Duodenal mucosa (tissue), 2 donors: ENCODE measurements around the gene CDHR4.
"Not testable (repeated sequence)": the region's sequence is repeated elsewhere in the genome, so short reads cannot be mapped to it uniquely, and the experiment has no call there.

Experiments
- H3K27ac ChIP-seq: one replicate; pipeline ENCODE4 v1.7.0; 2013; ENCODE audit warnings: low read depth, low read length
- H3K27me3 ChIP-seq, 2 donors: one replicate each; pipeline ENCODE4 v1.7.0; 2013; ENCODE audit warnings: low read length in 2 of 2, control low read depth in 1 of 2; ENCODE audit not compliant: insufficient read depth in 2 of 2, control insufficient read depth in 1 of 2
- H3K36me3 ChIP-seq, 2 donors: one replicate each; pipeline ENCODE4 v1.7.0; 2013; ENCODE audit warnings: low read length in 2 of 2, control low read depth in 1 of 2; ENCODE audit not compliant: insufficient read depth in 2 of 2, control insufficient read depth in 1 of 2
- H3K4me1 ChIP-seq, 2 donors: one replicate each; pipeline ENCODE4 v1.7.0; 2013; ENCODE audit warnings: low read length in 2 of 2, control low read depth in 1 of 2; ENCODE audit not compliant: insufficient read depth in 2 of 2, control insufficient read depth in 1 of 2
- H3K4me3 ChIP-seq, 2 donors: one replicate each; pipeline ENCODE4 v1.7.0; 2013; ENCODE audit warnings: low read length in 2 of 2, low read depth in 1 of 2
- H3K9ac ChIP-seq, 2 donors: one replicate each; pipeline ENCODE4 v1.7.0; 2013; ENCODE audit warnings: low read length in 2 of 2, low read depth in 1 of 2
- H3K9me3 ChIP-seq, 2 donors: one replicate each; pipeline ENCODE4 v1.7.0; 2013; ENCODE audit warnings: low read length in 2 of 2, control low read depth in 1 of 2; ENCODE audit not compliant: control insufficient read depth in 1 of 2

CDHR4 gene

GRCh38 chr3:49779358-49780079 is 20.2 kb downstream of the CDHR4 start:
- H3K9ac ChIP-seq: no peak overlapping the region
- H3K9me3 ChIP-seq: no peaks in the 10 kb centered on the region
- peaks cover 0 to 10% of the 10 kb centered on the region in 2 donors for H3K36me3 ChIP-seq
- H3K4me1 ChIP-seq: peaks cover 0 to 6% of the 10 kb centered on the region in 2 donors
- H3K27ac ChIP-seq: no peak overlapping the region
- H3K27me3 ChIP-seq: no peaks in the 10 kb centered on the region
- no peak overlapping the region for H3K4me3 ChIP-seq

GRCh38 chr3:49776101-49776500 is 23.6 kb downstream of the CDHR4 start:
- not testable (repeated sequence) for H3K27me3 ChIP-seq, H3K9ac ChIP-seq, H3K4me1 ChIP-seq, H3K27ac ChIP-seq, H3K4me3 ChIP-seq, H3K36me3 ChIP-seq, H3K9me3 ChIP-seq

- H3K4me1 ChIP-seq: peaks cover 0 to 5% of the 10 kb centered on the region in 2 donors
- H3K27ac ChIP-seq: no peak overlapping the region
- no peaks in the 10 kb centered on the region for H3K9me3 ChIP-seq
Measured at GRCh38 chr3:49775538-49775937, 24.1 kb downstream of the CDHR4 start.

GRCh38 chr3:49772703-49773102 is 27.0 kb downstream of the CDHR4 start:
- Histone ChIP-seq H3K4me1 (no peaks in the 10 kb centered on the region), H3K4me3 (no peak overlapping the region), H3K9me3 (no peaks in the 10 kb centered on the region), H3K9ac (no peak overlapping the region), H3K27ac (no peak overlapping the region), H3K36me3 (peaks cover 0 to 13% of the 10 kb centered on the region in 2 donors), H3K27me3 (no peaks in the 10 kb centered on the region)

More at GRCh38 chr3:49775538-49775937, 24.1 kb downstream of the CDHR4 start:
- H3K36me3 ChIP-seq: peaks cover 0 to 6% of the 10 kb centered on the region in 2 donors
- no peaks in the 10 kb centered on the region for H3K27me3 ChIP-seq
- no peak overlapping the region for H3K9ac ChIP-seq
- no peak overlapping the region for H3K4me3 ChIP-seq

- H3K4me3 ChIP-seq: no peak overlapping the region
Measured at GRCh38 chr3:49771340-49771938, 28.2 kb downstream of the CDHR4 start.

GRCh38 chr3:49769926-49770325 is 29.7 kb downstream of the CDHR4 start:
- peaks cover 0 to 10% of the 10 kb centered on the region in 2 donors for H3K36me3 ChIP-seq
- H3K4me3 ChIP-seq: no peak overlapping the region
- H3K27me3 ChIP-seq: no peaks in the 10 kb centered on the region
- H3K9ac ChIP-seq: no peak overlapping the region
- no peaks in the 10 kb centered on the region for H3K4me1 ChIP-seq
- no peak overlapping the region for H3K27ac ChIP-seq
- no peaks in the 10 kb centered on the region for H3K9me3 ChIP-seq

More at GRCh38 chr3:49771340-49771938, 28.2 kb downstream of the CDHR4 start:
- Histone ChIP-seq H3K9ac (no peak overlapping the region), H3K9me3 (no peaks in the 10 kb centered on the region), H3K4me1 (no peaks in the 10 kb centered on the region), H3K27ac (no peak overlapping the region), H3K36me3 (peaks cover 0 to 13% of the 10 kb centered on the region in 2 donors), H3K27me3 (no peaks in the 10 kb centered on the region)

GRCh38 chr3:49769286-49769915 is 30.3 kb downstream of the CDHR4 start:
- H3K27ac ChIP-seq: no peak overlapping the region
- H3K36me3 ChIP-seq: peaks cover 0 to 10% of the 10 kb centered on the region in 2 donors
- H3K4me3 ChIP-seq: no peak overlapping the region
- H3K9me3 ChIP-seq: no peaks in the 10 kb centered on the region
- no peaks in the 10 kb centered on the region for H3K4me1 ChIP-seq
- no peak overlapping the region for H3K9ac ChIP-seq
- no peaks in the 10 kb centered on the region for H3K27me3 ChIP-seq

- no peak overlapping the region for H3K9ac ChIP-seq
- H3K27me3 ChIP-seq: no peaks in the 10 kb centered on the region
Measured at GRCh38 chr3:49763981-49764380, 35.7 kb downstream of the CDHR4 start.

GRCh38 chr3:49761661-49762060 is 38.0 kb downstream of the CDHR4 start:
- Histone ChIP-seq H3K27me3 (no peaks in the 10 kb centered on the region), H3K4me3 (no peak overlapping the region), H3K4me1 (peaks cover 0 to 2% of the 10 kb centered on the region in 2 donors), H3K9ac (no peak overlapping the region), H3K27ac (no peak overlapping the region), H3K9me3 (no peaks in the 10 kb centered on the region), H3K36me3 (no peaks in the 10 kb centered on the region)

More at GRCh38 chr3:49763981-49764380, 35.7 kb downstream of the CDHR4 start:
- no peaks in the 10 kb centered on the region for H3K36me3 ChIP-seq
- H3K9me3 ChIP-seq: no peaks in the 10 kb centered on the region
- no peak overlapping the region for H3K27ac ChIP-seq
- no peak overlapping the region for H3K4me3 ChIP-seq
- H3K4me1 ChIP-seq: peaks cover 0 to 2% of the 10 kb centered on the region in 2 donors

- Histone ChIP-seq H3K27ac (no peak overlapping the region), H3K9me3 (no peaks in the 10 kb centered on the region), H3K9ac (no peak overlapping the region), H3K36me3 (no peaks in the 10 kb centered on the region), H3K4me3 (no peak overlapping the region), H3K4me1 (peaks cover 0 to 2% of the 10 kb centered on the region in 2 donors), H3K27me3 (no peaks in the 10 kb centered on the region)
Measured at GRCh38 chr3:49759226-49759625, 40.4 kb downstream of the CDHR4 start.
